RWPE2 (cell line): ENCODE measurements around the gene ABCC10.
"Not testable (repeated sequence)": the region's sequence is repeated elsewhere in the genome, so short reads cannot be mapped to it uniquely, and the experiment has no call there.

Source experiments
- ATAC-seq: fragments of 200-7000 bp; cut with Tn5 transposase; 3 replicates; pipeline ENCODE4 v1.9.1; 2021; ENCODE audit warnings: low read depth
- DNase-seq: peaks from one replicate; pipeline ENCODE4 v3.0.0-alpha.2; 2020; ENCODE audit warnings: low spot score
- H3K27ac ChIP-seq: fragments of 450-650 bp; 2 replicates; pipeline ENCODE4 v1.5.1; 2017; ENCODE audit warnings: mild to moderate bottlenecking; ENCODE audit not compliant: poor library complexity, severe bottlenecking
- H3K27me3 ChIP-seq: fragments of 250-450 bp; sonication (Bioruptor Pico); 2 replicates; pipeline ENCODE4 v1.5.1; 2021; ENCODE audit warnings: mild to moderate bottlenecking, moderate library complexity; ENCODE audit not compliant: insufficient read depth, poor library complexity, severe bottlenecking
- H3K36me3 ChIP-seq: fragments of 250-450 bp; sonication (Bioruptor Pico); 2 replicates; pipeline ENCODE4 v1.5.1; 2020; ENCODE audit warnings: low read depth, mild to moderate bottlenecking, moderate library complexity
- H3K4me1 ChIP-seq: fragments of 250-450 bp; sonication (Bioruptor Pico); 2 replicates; pipeline ENCODE4 v1.5.1; 2021; ENCODE audit warnings: mild to moderate bottlenecking, moderate library complexity; ENCODE audit not compliant: insufficient read depth, poor library complexity, severe bottlenecking
- H3K4me3 ChIP-seq: fragments of 250-450 bp; sonication (Bioruptor Pico); 2 replicates; pipeline ENCODE4 v1.5.1; 2021; ENCODE audit warnings: mild to moderate bottlenecking, moderate library complexity; ENCODE audit not compliant: severe bottlenecking
- H3K9me3 ChIP-seq: fragments of 250-450 bp; sonication (Bioruptor Pico); 2 replicates; pipeline ENCODE4 v1.5.1; 2021; ENCODE audit warnings: mild to moderate bottlenecking, moderate library complexity; ENCODE audit not compliant: severe bottlenecking
- CTCF ChIP-seq: fragments of 450-650 bp; IDR thresholded peaks from one replicate; pipeline ENCODE4 v1.5.1; 2017; ENCODE audit warnings: mild to moderate bottlenecking, moderate library complexity; ENCODE audit not compliant: poor library complexity, severe bottlenecking

Gene ABCC10

GRCh38 chr6:43412541-43412940 is 14.8 kb upstream of the ABCC10 start:
- DNase-seq = no peak
- no peak for ATAC-seq

GRCh38 chr6:43413002-43413401 is 14.3 kb upstream of the ABCC10 start:
- no peak for TF ChIP-seq CTCF
- no peak overlapping the region for H3K4me3 ChIP-seq
- DNase-seq = no peak
- H3K36me3 ChIP-seq = no peaks in the 10 kb centered on the region
- no peak overlapping the region for H3K27ac ChIP-seq
- no peaks in the 10 kb centered on the region for H3K9me3 ChIP-seq
- H3K27me3 ChIP-seq = no peaks in the 10 kb centered on the region
- no peak for ATAC-seq
- H3K4me1 ChIP-seq = no peaks in the 10 kb centered on the region

More at GRCh38 chr6:43412541-43412940, 14.8 kb upstream of the ABCC10 start:
- no peaks in the 10 kb centered on the region for H3K4me1 ChIP-seq
- no peak for TF ChIP-seq CTCF
- no peaks in the 10 kb centered on the region for H3K27me3 ChIP-seq
- H3K27ac ChIP-seq = no peak overlapping the region
- no peak overlapping the region for H3K4me3 ChIP-seq
- H3K9me3 ChIP-seq = no peaks in the 10 kb centered on the region
- H3K36me3 ChIP-seq = no peaks in the 10 kb centered on the region

- not testable (repeated sequence) for H3K4me1 ChIP-seq, H3K27me3 ChIP-seq, H3K36me3 ChIP-seq, DNase-seq, ATAC-seq, H3K4me3 ChIP-seq, H3K9me3 ChIP-seq, H3K27ac ChIP-seq
Observed at GRCh38 chr6:43415275-43415674, 12.1 kb upstream of the ABCC10 start.

GRCh38 chr6:43416935-43417334 is 10.4 kb upstream of the ABCC10 start:
- ATAC-seq (no peak), DNase-seq (no peak)
- Histone ChIP-seq H3K27ac (no peak overlapping the region), H3K4me1 (no peaks in the 10 kb centered on the region), H3K9me3 (no peaks in the 10 kb centered on the region), H3K36me3 (no peaks in the 10 kb centered on the region), H3K27me3 (no peaks in the 10 kb centered on the region), H3K4me3 (no peak overlapping the region)
- TF ChIP-seq CTCF = no peak

- TF ChIP-seq CTCF = no peak
- no peak overlapping the region for H3K27ac ChIP-seq
- no peaks in the 10 kb centered on the region for H3K9me3 ChIP-seq
- ATAC-seq (no peak), DNase-seq (no peak)
- no peaks in the 10 kb centered on the region for H3K36me3 ChIP-seq
- no peaks in the 10 kb centered on the region for H3K4me1 ChIP-seq
- H3K4me3 ChIP-seq = no peak overlapping the region
- H3K27me3 ChIP-seq = no peaks in the 10 kb centered on the region
Observed at GRCh38 chr6:43420012-43420709, 7.2 kb upstream of the ABCC10 start.
